GM23338 (cell line): ENCODE measurements around the gene EIF3L. TPM values are rescaled to one million over a fixed set of nuclear protein-coding genes. Genes with fewer than 3 reads are reported as not detected.

ENCODE experiments used
- ATAC-seq: fragments of 200-7000 bp; cut with Tn5 transposase; 3 replicates; pipeline ENCODE4 v1.9.1; 2020
- DNase-seq: peaks from one replicate; pipeline ENCODE4 v3.0.0-alpha.2; 2015; ENCODE audit warnings: low spot score
- H2AFZ ChIP-seq: fragments of 200-600 bp; sonication (generic); 2 replicates; pipeline ENCODE4 v1.8.0; 2016; ENCODE audit warnings: antibody characterized with exemption, mild to moderate bottlenecking, moderate library complexity
- H3F3A ChIP-seq: fragments of 200-600 bp; sonication (generic); replicated peaks from 2 replicates; pipeline ENCODE4 v1.8.0; 2017; ENCODE audit warnings: antibody characterized with exemption, mixed run types, low read depth
- H3K27ac ChIP-seq: fragments of 200-600 bp; sonication (generic); 2 replicates; pipeline ENCODE4 v1.6.1; 2016; ENCODE audit warnings: low read depth
- H3K27me3 ChIP-seq: fragments of 200-600 bp; sonication (generic); 2 replicates; pipeline ENCODE4 v1.8.0; 2016; ENCODE audit warnings: mild to moderate bottlenecking, mixed run types, moderate library complexity; ENCODE audit not compliant: insufficient read depth
- H3K36me3 ChIP-seq: fragments of 200-600 bp; sonication (generic); 2 replicates; pipeline ENCODE4 v1.8.0; 2016; ENCODE audit warnings: mild to moderate bottlenecking; ENCODE audit not compliant: insufficient read depth
- H3K4me1 ChIP-seq: fragments of 200-600 bp; sonication (generic); 2 replicates; pipeline ENCODE4 v1.8.0; 2016; ENCODE audit warnings: mild to moderate bottlenecking, moderate library complexity; ENCODE audit not compliant: insufficient read depth
- H3K4me2 ChIP-seq: fragments of 200-600 bp; sonication (generic); 2 replicates; pipeline ENCODE4 v1.7.1; 2017; ENCODE audit warnings: mixed run types
- H3K4me3 ChIP-seq: fragments of 200-600 bp; sonication (generic); 2 replicates; pipeline ENCODE4 v1.6.1; 2016; ENCODE audit warnings: mixed run types
- H3K79me2 ChIP-seq: fragments of 200-600 bp; sonication (generic); replicated peaks from 2 replicates; pipeline ENCODE4 v1.8.0; 2017; ENCODE audit warnings: mild to moderate bottlenecking; ENCODE audit not compliant: insufficient read depth
- H3K9me2 ChIP-seq: fragments of 200-600 bp; sonication (generic); 2 replicates; pipeline ENCODE4 v1.8.0; 2017; ENCODE audit not compliant: insufficient read depth
- H4K20me1 ChIP-seq: fragments of 200-600 bp; sonication (generic); replicated peaks from 2 replicates; pipeline ENCODE4 v1.8.0; 2017; ENCODE audit warnings: mild to moderate bottlenecking; ENCODE audit not compliant: insufficient read depth
- H3K27ac Mint-ChIP-seq: 2 replicates; pipeline ENCODE4 v1.8.0; 2020; ENCODE audit warnings: inconsistent platforms, mild to moderate bottlenecking, moderate library complexity, mixed read lengths
- H3K27me3 Mint-ChIP-seq: 3 replicates; pipeline ENCODE4 v1.8.0; 2022; ENCODE audit warnings: low read depth, mild to moderate bottlenecking, moderate library complexity, mixed read lengths, inconsistent platforms; ENCODE audit not compliant: insufficient read depth, poor library complexity
- H3K36me3 Mint-ChIP-seq: 3 replicates; pipeline ENCODE4 v1.8.0; 2021; ENCODE audit warnings: low read depth, mild to moderate bottlenecking, inconsistent platforms, moderate library complexity, mixed read lengths
- H3K4me1 Mint-ChIP-seq: 3 replicates; pipeline ENCODE4 v1.8.0; 2020; ENCODE audit warnings: mild to moderate bottlenecking, inconsistent platforms, mixed read lengths
- H3K4me3 Mint-ChIP-seq: 3 replicates; pipeline ENCODE4 v1.8.0; 2021; ENCODE audit warnings: moderate library complexity, mild to moderate bottlenecking, inconsistent platforms, mixed read lengths
- H3K9me3 Mint-ChIP-seq: 3 replicates; pipeline ENCODE4 v1.8.0; 2020; ENCODE audit warnings: moderate library complexity, mild to moderate bottlenecking, inconsistent platforms, mixed read lengths
- CREB1 ChIP-seq: fragments of 250-450 bp; sonication (Bioruptor Pico); IDR thresholded peaks from 2 replicates; pipeline ENCODE4 v1.5.0; 2020; ENCODE audit warnings: low read depth, mild to moderate bottlenecking, moderate library complexity
- EZH2 ChIP-seq: fragments of 200-600 bp; sonication (generic); IDR thresholded peaks from one replicate; pipeline ENCODE4 v1.8.0; 2017; ENCODE audit warnings: antibody characterized with exemption, mild to moderate bottlenecking, low read depth; ENCODE audit not compliant: unreplicated experiment
- EZH2phosphoT487 ChIP-seq: fragments of 200-600 bp; sonication (generic); IDR thresholded peaks from one replicate; pipeline ENCODE4 v1.8.1; 2018; ENCODE audit warnings: antibody characterized with exemption; ENCODE audit not compliant: unreplicated experiment
- JUNB ChIP-seq: IDR thresholded peaks from one replicate; pipeline ENCODE4 v1.6.1; 2016; ENCODE audit warnings: antibody characterized with exemption; ENCODE audit not compliant: unreplicated experiment
- NANOG ChIP-seq: IDR thresholded peaks from 2 replicates; pipeline ENCODE4 v1.6.1; 2016; ENCODE audit warnings: antibody characterized with exemption, borderline replicate concordance
- POLR2AphosphoS5 ChIP-seq: IDR thresholded peaks from 2 replicates; pipeline ENCODE4 v1.6.1; 2016; ENCODE audit warnings: antibody characterized with exemption, low read depth
- STAT1 ChIP-seq: IDR thresholded peaks from one replicate; pipeline ENCODE4 v1.6.1; 2016; ENCODE audit warnings: antibody characterized with exemption; ENCODE audit not compliant: unreplicated experiment
- ZNF114 ChIP-seq: fragments of 250-450 bp; sonication (Bioruptor Pico); IDR thresholded peaks from 2 replicates; pipeline ENCODE4 v1.5.0; 2020; ENCODE audit warnings: mild to moderate bottlenecking, moderate library complexity
- ZNF331 ChIP-seq: fragments of 250-450 bp; sonication (Bioruptor Pico); IDR thresholded peaks from 2 replicates; pipeline ENCODE4 v1.5.0; 2020; ENCODE audit warnings: low read depth, mild to moderate bottlenecking, moderate library complexity
- polyA plus RNA-seq: library from polyadenylated mRNA; unstranded; fragments of >200 nt; fragmentation: Nextera tagmentation; extraction: Ambion mirVana; gene quantifications from 2 replicates; pipeline ENCODE4 v1.2.1, GENCODE V29; 2016
- total RNA-seq: library from RNA; depleted of rRNA; stranded (reverse); fragments of >200 nt; shearing (Covaris generic); gene quantifications from 2 replicates; pipeline ENCODE4 v1.2.3, GENCODE V29; 2014
- TF ChIP-seq, protein P1 (sequence below): IDR thresholded peaks from one replicate; pipeline ENCODE4 v1.6.1; 2018; ENCODE audit warnings: antibody characterized with exemption; ENCODE audit not compliant: unreplicated experiment
- TF ChIP-seq, protein P2 (sequence below), 2 experiments: fragments of 200-600 bp in 1 of 2; sonication (generic) in 1 of 2; conservative IDR thresholded peaks; 2 replicates each; pipeline versions ENCODE4 v1.5.1 to v1.6.1; 2016 to 2017; ENCODE audit warnings: antibody characterized with exemption in 2 of 2, low read depth in 2 of 2, mild to moderate bottlenecking in 2 of 2, moderate library complexity in 1 of 2
- TF ChIP-seq, protein P3 (sequence below): IDR thresholded peaks from 2 replicates; pipeline ENCODE4 v1.6.1; 2016; ENCODE audit warnings: antibody characterized with exemption

The EIF3L gene
- total and polyA plus RNA-seq, 2 experiments from 2014 or later, result 430 to 459 TPM

DNA sequence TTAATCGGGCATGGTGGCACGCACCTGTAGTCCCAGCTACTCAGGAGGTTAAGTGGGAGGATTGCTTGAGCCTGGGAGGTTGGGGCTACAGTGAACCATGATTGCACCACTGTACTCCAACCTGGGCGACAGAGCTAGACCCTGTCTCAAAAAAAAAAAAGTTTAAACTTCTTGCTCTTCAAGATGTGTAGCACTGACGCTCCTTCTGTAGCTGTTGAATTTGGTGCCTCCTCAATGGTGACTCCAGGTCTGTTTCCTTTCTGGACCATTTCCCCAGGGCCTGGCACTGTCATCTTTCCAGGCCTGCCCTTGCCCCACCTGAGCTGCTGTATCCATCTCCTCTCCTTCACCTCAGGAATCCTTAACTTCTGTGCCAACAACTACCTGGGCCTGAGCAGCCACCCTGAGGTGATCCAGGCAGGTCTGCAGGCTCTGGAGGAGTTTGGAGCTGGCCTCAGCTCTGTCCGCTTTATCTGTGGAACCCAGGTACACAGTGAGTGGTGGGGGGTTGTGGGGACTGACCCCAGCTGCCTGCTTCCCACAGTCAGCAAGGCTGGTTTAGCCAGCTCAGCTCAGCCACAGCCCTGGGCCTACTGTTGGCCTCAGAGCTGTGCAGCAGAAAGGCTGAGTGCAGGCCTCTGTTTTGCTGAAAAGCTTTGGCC lies 39.4 kb upstream of the EIF3L start (continued):
- TF ChIP-seq, protein P1, sequence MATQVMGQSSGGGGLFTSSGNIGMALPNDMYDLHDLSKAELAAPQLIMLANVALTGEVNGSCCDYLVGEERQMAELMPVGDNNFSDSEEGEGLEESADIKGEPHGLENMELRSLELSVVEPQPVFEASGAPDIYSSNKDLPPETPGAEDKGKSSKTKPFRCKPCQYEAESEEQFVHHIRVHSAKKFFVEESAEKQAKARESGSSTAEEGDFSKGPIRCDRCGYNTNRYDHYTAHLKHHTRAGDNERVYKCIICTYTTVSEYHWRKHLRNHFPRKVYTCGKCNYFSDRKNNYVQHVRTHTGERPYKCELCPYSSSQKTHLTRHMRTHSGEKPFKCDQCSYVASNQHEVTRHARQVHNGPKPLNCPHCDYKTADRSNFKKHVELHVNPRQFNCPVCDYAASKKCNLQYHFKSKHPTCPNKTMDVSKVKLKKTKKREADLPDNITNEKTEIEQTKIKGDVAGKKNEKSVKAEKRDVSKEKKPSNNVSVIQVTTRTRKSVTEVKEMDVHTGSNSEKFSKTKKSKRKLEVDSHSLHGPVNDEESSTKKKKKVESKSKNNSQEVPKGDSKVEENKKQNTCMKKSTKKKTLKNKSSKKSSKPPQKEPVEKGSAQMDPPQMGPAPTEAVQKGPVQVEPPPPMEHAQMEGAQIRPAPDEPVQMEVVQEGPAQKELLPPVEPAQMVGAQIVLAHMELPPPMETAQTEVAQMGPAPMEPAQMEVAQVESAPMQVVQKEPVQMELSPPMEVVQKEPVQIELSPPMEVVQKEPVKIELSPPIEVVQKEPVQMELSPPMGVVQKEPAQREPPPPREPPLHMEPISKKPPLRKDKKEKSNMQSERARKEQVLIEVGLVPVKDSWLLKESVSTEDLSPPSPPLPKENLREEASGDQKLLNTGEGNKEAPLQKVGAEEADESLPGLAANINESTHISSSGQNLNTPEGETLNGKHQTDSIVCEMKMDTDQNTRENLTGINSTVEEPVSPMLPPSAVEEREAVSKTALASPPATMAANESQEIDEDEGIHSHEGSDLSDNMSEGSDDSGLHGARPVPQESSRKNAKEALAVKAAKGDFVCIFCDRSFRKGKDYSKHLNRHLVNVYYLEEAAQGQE, result no peak
- TF ChIP-seq ZNF114 (no peak), NANOG (no peak), POLR2AphosphoS5 (no peak), STAT1 (no peak), JUNB (no peak)

DNA sequence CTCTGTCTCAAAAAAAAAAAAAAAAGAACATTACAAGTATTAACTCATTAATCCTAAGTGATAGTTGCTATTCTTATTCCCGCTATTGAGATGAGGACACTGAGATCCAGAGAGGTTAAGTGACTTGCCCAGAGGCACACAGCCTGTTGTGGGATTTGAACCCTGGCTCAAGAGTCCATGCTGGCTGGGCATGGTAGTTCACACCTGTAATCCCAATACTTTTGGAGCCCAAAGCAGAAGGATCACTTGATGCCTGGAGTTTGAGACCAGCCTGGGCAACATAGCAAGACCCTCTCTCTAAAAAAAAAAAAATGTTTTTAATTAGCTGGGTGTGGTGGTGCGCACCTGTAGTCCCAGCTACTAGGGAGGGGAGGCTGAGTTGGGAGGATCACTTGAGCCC lies 37.4 kb upstream of the EIF3L start:
- peaks cover 19% of the 10 kb centered on the region for H3K27me3 Mint-ChIP-seq
- H3K9me2 ChIP-seq, result no peaks in the 10 kb centered on the region
- no peak overlapping the region for H3K4me3 Mint-ChIP-seq
- no peak for TF ChIP-seq ZNF331 (CRISPR knock-in tag)
- no peak for TF ChIP-seq CREB1 (CRISPR knock-in tag)
- no peak for TF ChIP-seq EZH2
- TF ChIP-seq ZNF114, result no peak
- no peak for TF ChIP-seq POLR2AphosphoS5
- no peak for TF ChIP-seq JUNB
- TF ChIP-seq, protein P2, sequence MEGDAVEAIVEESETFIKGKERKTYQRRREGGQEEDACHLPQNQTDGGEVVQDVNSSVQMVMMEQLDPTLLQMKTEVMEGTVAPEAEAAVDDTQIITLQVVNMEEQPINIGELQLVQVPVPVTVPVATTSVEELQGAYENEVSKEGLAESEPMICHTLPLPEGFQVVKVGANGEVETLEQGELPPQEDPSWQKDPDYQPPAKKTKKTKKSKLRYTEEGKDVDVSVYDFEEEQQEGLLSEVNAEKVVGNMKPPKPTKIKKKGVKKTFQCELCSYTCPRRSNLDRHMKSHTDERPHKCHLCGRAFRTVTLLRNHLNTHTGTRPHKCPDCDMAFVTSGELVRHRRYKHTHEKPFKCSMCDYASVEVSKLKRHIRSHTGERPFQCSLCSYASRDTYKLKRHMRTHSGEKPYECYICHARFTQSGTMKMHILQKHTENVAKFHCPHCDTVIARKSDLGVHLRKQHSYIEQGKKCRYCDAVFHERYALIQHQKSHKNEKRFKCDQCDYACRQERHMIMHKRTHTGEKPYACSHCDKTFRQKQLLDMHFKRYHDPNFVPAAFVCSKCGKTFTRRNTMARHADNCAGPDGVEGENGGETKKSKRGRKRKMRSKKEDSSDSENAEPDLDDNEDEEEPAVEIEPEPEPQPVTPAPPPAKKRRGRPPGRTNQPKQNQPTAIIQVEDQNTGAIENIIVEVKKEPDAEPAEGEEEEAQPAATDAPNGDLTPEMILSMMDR (conservative IDR thresholded peaks at IDR 0.05; ENCODE audit: low read depth in 2 of 2), result no peak
- no peak for TF ChIP-seq NANOG
- TF ChIP-seq EZH2phosphoT487, result no peak
- TF ChIP-seq, protein P3, sequence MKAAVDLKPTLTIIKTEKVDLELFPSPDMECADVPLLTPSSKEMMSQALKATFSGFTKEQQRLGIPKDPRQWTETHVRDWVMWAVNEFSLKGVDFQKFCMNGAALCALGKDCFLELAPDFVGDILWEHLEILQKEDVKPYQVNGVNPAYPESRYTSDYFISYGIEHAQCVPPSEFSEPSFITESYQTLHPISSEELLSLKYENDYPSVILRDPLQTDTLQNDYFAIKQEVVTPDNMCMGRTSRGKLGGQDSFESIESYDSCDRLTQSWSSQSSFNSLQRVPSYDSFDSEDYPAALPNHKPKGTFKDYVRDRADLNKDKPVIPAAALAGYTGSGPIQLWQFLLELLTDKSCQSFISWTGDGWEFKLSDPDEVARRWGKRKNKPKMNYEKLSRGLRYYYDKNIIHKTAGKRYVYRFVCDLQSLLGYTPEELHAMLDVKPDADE, result no peak
- TF ChIP-seq, protein P1, result no peak
- no peak for TF ChIP-seq STAT1

More for the DNA sequence above, 37.4 kb upstream of the EIF3L start:
- Histone ChIP-seq H3F3A (no peaks in the 10 kb centered on the region), H3K79me2 (no peaks in the 10 kb centered on the region), H3K4me2 (no peak overlapping the region), H3K4me1 (0 out of 2 replicates have a peak, but pooled peaks cover 6% of the 10 kb centered on the region), H2AFZ (no peak overlapping the region), H3K27me3 (peaks cover 22% of the 10 kb centered on the region), H4K20me1 (peaks cover 5% of the 10 kb centered on the region), H3K36me3 (peaks cover 4% of the 10 kb centered on the region; the same call in 1 of the 2 replicates), H3K4me3 (no peak overlapping the region), H3K27ac (no peak overlapping the region)
- Mint-ChIP-seq H3K36me3 (peaks cover 17% of the 10 kb centered on the region), H3K27ac (no peak overlapping the region), H3K4me1 (0 out of 3 replicates have a peak, but pooled peaks cover 3% of the 10 kb centered on the region), H3K9me3 (no peaks in the 10 kb centered on the region)
- DNase-seq (no peak), ATAC-seq (no peak)
